ENCODE data around the gene C2orf81. TPM values are rescaled to one million over a fixed set of nuclear protein-coding genes. Genes with fewer than 3 reads are reported as not detected.
"Not testable (repeated sequence)": the region's sequence is repeated elsewhere in the genome, so short reads cannot be mapped to it uniquely, and the experiment has no call there.

C2orf81 gene
- total RNA-seq, 4 donors from 2014 or later = 0.34 to 2.4 (median 1.2) TPM

DNA sequence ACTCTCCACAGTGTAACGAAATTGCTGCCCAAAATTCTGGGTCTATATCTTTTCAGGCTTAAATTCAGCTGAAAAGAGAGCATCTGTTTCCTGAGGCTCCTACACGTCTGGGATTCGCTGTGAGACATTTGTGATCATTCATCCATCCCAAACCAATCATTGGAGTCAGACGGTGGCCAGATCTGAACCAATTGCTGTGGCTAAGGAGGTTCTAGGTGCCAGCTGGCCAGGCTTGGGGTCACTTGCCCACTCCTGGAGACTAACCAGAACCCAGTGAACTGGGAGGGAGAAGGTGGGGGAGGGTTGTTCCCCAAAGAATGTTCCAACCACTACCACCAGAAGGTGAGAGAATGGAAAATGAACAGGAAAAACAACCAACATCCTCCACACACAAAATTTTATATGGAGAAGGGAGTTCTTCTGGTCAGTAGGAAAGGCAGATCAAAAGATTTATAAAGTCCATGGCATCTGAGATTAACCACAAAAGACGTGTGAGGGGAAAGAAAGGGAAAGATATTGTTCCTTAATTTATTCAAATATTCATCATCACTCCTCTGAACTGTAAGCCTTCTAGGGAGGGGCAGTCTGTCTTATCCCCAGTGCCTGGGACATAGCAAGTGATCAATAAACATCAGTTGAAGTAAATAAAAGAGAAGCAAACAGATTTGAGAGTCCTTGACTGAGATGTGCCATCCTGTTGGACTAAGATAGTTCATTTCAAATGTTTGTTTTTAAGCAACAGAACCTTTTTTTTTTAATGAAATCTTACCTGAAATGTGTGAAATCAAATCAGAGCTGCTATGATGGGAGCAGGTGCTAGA, 23.3 kb upstream of the C2orf81 start:
- 40 to 44% methylated on average over 5 of the region's 5 CpGs for WGBS, 2 donors
- TF ChIP-seq POLR2A (IDR thresholded peaks at IDR 0.05) = no peak
- TF ChIP-seq CTCF (IDR thresholded peaks at IDR 0.05) = no peak

DNA sequence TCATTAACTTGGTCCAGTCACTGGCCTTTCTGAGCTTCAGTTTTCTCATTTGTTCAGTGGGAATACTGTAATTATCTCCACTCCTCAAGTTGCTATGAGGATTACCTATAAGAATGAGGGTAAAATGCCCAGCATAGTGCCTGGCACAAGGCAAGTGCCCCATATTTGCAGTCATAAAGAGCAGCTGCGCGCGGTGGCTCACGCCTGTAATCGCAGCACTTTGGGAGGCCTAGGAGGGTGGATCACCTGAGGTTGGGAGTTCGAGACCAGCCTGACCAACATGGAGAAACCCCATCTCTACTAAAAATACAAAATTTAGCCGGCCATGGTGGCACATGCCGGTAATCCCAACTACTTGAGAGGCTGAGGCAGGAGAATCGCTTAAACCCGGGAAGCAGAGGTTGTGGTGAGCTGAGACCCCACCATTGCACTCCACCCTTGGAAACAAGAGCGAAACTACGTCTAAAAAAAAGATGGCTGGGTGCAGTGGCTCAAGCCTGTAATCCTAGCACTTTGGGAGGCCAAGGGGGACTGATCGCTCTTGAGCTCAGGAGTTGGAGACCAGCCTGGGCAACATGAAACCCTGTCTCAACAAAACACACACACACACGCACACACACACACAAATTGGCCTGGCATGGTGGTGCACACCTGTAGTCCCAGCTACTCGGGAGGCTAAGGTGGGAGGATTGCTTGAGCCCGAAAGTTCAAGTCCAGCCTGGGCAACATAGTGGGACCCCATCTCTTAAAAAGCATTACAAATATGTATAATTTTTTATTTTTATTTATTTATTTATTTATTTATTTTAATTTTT, 21.3 kb upstream of the C2orf81 start:
- H3K4me3 ChIP-seq (ENCODE audit: low read depth, poor library complexity, severe bottlenecking); DNase-seq (ENCODE audit: low spot score in 2 of 2); intact Hi-C loops (cut with DNase I; ENCODE audit: low total_unique reads): not testable (repeated sequence)
- 90 to 91% methylated on average over 16 of the region's 16 CpGs for WGBS, 2 donors

More for the DNA sequence above, 23.3 kb upstream of the C2orf81 start:
- no peak for DNase-seq (ENCODE audit: low spot score in 2 of 2)
- H3K4me3 ChIP-seq (ENCODE audit: low read depth, poor library complexity, severe bottlenecking) = no peak overlapping the region
- intact Hi-C loops (cut with DNase I; ENCODE audit: low total_unique reads) = no loop called here

DNA sequence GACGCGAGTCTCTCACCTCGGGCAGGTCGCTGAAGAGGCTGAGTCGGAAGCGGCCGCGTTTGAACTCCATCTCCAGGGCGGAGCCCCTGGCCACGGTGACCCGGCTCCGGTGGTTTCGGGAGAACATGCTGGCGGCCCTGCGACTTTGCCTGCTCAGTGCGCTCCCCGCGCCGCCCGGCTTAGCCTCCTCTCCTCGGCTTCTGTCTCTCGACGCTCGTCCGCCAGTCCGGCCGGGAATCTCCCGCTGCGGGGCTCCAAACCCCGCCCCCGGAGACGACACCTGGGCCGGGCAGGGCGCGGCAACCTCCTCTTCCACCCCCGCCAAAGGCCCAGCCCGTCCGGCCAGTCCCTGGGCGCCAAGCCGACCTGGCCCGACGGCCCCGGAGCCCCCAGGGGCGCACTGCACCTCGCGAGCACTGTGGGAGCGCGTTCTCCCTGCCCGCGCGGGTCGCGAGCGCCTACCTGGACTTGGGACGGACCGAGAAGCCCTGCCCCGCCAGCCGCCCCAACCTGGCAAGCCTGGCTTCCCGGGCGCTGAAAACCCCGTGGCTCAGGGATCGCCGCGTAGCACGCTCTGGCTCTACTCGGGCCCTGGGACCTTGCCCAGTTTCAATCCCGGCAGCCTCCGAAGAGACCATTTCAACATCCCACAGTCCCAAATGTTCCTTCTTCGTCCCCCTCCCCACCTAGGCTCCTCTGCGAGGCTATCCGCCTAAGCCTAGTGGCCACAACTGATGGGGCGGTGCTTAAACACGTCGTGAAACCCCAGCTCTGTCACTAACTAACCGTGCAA, 20.5 kb upstream of the C2orf81 start, which contains the start of gene RTKN:
Gene RTKN, minus strand, starts transcription at position 248 of the 793 bp plus-strand sequence. Its CDS starts 121 bp downstream, at position 127.
- H3K4me3 ChIP-seq (ENCODE audit: low read depth, poor library complexity, severe bottlenecking) = peak within 1 kb of the TSS; percentile 24
- 12 to 20% methylated on average over 25 to 56 of the region's 75 CpGs for WGBS, 2 donors
- no peak for TF ChIP-seq CTCF (IDR thresholded peaks at IDR 0.05)
- no peak for TF ChIP-seq POLR2A (IDR thresholded peaks at IDR 0.05)
- intact Hi-C loops (cut with DNase I; ENCODE audit: low total_unique reads) = no loop called here
- DNase-seq (ENCODE audit: low spot score in 2 of 2) = peak in 1 of 2 donors; percentile 89

- WGBS, 2 donors = 17 to 29% methylated on average over 28 to 29 of the region's 33 CpGs
- no peak for TF ChIP-seq CTCF (IDR thresholded peaks at IDR 0.05)
- H3K4me3 ChIP-seq (ENCODE audit: low read depth, poor library complexity, severe bottlenecking) = peak overlapping the region; percentile 24
- intact Hi-C loops (cut with DNase I; ENCODE audit: low total_unique reads) = no loop called here
- DNase-seq (ENCODE audit: low spot score in 2 of 2) = no peak
Measured at GRCh38 chr2:74441170-74441689, 19.8 kb upstream of the C2orf81 start.

GRCh38 chr2:74440378-74441169, 19.2 kb upstream of the C2orf81 start:
- TF ChIP-seq POLR2A (IDR thresholded peaks at IDR 0.05) = no peak
- no peak for TF ChIP-seq CTCF (IDR thresholded peaks at IDR 0.05)
- intact Hi-C loops (cut with DNase I; ENCODE audit: low total_unique reads) = no loop called here
- 6 to 9% methylated on average over 29 to 42 of the region's 45 CpGs for WGBS, 2 donors
- H3K4me3 ChIP-seq (ENCODE audit: low read depth, poor library complexity, severe bottlenecking) = peak overlapping the region; percentile 24
- peak; percentile 74 to 97 for DNase-seq (ENCODE audit: low spot score in 2 of 2)

Measured in lower leg skin (tissue), 4 donors.